Limb (tissue), 2 donors: ENCODE measurements around the gene CLVS2.

Experiments used
- DNase-seq, 2 donors: peaks; one replicate each; pipeline ENCODE4 v3.0.0-alpha.2; 2016; ENCODE audit errors: extremely low spot score in 2 of 2

CLVS2 gene, protein sequence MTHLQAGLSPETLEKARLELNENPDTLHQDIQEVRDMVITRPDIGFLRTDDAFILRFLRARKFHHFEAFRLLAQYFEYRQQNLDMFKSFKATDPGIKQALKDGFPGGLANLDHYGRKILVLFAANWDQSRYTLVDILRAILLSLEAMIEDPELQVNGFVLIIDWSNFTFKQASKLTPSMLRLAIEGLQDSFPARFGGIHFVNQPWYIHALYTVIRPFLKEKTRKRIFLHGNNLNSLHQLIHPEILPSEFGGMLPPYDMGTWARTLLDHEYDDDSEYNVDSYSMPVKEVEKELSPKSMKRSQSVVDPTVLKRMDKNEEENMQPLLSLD

DNA sequence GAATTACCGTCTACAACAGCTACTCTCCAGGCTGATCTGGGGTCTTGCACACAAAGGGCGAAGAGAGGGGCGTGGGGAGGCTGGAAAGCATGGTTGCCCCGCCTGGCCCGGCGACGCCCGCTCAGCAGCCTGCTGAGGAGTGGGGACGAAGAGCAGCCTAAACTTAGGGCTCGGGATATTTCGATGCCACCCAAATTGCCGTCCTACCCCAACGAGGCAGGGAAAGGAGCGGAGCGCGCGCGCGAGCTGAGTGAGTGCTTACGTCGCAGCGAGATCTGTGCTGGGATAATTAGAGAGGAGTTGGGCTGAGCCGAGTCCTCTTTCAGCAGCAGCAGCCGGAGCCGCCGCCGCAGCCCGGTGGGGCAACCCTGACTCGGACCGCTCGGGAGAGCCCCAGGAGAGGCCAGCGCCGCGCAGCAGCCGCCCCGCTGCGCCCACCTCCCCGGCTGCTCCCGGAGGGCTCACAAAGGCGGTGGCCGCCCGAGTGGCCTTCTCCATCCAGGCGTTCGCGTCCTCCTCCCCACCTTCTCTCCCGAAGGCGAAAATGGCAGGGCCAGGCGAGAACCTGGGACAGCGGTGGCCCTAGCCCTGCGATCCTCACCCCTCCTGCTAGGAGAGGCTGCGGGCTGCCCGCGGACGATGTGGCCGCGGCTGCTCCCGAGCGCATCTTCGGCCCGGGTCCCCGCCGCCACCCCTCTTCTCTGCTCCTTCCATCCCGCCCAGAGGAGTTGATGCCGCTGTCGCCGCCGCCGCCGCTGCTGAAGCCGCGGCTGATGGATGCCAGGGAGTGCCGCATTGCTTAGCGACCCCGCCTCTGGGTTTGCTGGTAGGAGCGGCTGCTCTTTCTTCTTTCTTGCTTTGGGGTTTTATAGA lies at the start of gene CLVS2:
TSS of gene CLVS2 (plus strand) at position 315 of the 873 bp plus-strand sequence. CDS start 1,543 bp downstream, outside the sequence.
- peak; percentile 43 to 78 for DNase-seq

DNA sequence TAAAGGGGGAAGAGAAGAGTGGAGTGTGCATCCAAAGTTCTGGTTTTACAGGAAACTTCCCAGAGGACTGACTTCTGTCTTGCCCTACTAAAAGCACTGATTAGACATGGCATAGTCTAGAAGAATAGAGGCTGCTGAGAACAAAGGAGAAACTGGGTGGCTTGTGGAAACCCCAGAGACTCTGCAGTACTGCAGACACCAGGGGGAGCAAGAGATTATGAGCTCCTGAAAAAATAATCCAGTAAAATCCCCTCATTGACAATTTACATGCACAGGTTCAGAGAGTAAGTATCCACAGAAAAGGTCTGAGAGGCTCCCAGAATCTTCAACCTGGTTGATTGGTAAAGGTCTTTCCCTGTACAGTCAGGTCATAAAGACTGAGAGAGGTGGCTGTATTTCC lies 48.7 kb upstream of the CLVS2 start:
- DNase-seq, result no peak

DNA sequence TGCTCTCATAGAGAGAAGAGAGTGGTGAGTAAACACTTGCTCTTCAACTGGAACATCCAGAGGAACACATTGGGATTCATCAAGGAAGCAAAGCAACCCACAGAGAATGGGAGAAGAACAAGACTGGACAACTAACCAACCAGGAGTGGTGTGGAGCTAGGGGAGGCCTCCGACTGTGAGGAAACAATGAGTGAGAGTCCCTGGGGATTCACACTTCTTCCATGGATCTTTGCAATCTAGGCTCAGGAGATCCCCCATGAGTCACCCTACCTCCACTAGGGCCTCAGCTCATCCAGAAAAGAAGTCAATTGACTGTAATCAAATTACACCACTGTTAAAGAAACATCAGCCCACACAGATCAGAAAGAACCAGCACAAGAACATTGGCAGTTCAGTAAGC lies 42.3 kb upstream of the CLVS2 start:
- DNase-seq, result no peak

DNA sequence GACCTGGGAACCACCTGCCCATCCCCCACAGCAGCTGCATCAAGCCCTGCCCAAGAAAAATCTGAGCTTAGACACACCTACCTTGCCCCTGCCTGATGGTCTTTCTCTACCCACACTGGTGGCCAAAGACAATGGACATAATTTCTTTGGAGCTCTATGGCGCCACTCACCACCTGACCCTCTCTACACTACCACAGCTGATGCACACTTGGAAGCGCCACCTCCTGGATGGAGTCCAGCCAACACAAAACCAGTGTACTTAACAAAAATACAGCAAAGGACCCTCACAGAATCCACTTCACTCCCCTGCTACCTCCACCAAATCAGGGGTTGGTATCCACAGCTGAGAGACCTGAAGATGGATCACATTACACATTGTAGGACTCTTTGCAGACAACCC lies 39.7 kb upstream of the CLVS2 start:
- DNase-seq, result no peak

DNA sequence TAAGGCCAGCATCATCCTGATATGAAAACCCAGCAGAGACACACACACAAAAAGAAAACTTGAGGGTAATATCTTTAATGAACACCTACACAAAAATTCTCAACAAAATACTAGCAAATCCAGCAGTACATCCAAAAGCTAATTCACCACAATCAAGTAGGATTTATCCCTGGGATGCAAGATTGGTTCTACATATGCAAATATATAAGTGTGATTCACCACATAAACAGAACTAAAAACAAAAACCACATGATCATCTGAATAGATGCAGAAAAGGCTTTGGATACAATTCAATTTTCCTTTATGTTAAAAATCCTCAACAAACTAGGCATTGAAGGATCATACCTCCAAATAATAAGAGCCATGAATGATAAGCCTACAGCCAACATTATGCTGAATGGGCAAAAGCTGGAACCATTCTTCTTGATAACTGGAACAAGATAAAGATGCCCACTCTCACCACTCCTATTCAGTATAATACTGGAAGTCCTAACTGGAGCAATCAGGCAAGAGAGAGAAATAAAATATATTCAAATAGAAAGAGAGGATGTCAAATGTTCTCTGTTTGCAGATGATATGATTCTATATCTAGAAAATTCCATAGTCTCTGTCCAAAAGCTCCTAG lies 33.9 kb upstream of the CLVS2 start:
- DNase-seq, result no peak

DNA sequence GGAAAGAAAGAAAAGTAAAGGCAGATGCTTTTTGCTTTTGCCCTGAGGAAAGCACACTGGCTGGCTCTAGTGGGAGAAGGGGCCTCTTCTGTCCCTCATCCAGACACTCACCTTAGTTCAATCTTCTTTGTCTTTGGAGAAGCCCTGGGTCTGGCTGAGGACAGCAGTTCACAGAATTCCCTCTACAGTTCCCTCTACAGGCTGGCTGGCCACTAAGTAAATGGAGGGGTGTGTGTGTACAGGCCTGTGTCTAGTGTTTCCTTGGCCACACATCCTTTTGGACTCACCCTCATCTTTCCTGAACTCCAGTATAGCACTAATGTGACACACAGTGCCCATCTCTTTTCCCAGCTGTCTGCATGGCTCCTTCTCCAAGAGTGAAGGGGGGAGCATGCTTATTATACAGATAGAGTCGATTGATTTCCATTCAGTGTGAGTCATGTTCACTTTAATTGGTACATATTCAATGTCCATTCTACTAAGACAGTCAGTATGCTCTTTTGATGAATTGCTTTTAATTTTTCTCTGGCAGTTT lies 26.0 kb upstream of the CLVS2 start:
- DNase-seq, result no peak

DNA sequence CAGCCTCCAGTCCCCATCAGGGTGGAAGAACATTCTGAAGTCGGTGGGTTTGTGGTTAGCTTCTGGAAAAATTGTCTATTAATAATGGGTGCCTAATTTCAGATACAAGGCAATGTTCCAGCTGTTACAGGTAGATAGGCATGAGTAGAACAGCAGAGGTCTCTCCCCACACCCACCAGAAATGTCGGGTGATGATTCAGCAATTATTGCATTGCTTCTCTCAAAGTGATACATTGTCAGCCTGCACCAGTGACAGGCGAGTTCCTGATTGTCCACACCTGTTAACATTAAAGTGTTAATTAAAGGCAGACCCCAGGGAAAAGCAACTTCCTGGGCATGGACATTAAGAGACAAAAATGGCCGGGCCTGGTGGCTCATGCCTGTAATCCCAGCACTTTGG lies 18.9 kb upstream of the CLVS2 start:
- no peak for DNase-seq

DNA sequence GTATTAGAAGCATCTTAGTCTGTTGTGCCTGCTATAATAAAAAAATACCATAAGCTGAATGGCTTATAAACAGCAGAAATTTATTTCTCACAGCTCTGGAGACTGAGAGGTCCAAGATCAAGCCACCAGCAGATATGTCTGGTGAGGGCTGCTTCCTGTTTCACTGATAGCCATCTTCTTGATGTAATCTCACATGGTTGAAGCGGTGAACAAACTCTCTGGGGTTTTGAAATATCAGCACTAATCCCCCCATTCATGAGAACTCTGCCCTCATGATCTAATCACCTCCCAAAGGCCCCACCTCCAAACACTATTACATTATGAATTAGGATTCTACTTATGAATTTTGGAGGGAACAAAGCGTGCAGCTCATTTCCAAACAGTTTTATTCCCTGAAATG lies 11.6 kb upstream of the CLVS2 start:
- DNase-seq, result no peak

DNA sequence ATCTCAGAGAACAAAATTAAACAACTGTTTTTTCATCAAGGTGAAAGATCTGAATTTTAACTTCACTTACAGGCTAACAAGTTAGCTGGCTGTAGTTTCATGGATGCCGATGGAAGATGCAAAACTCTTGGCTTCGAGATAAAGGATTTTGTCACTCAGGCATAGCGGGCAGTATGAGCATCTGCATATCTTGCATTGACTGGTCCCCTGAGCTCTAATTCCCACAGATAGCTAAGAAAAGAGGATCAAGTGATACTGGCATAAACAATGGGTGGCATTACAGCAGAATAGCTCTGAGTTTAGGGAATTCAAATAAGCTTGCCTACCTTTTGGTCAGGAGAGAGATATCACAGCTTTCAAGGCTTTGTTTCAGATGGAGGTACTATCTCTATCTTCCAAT lies 1.8 kb upstream of the CLVS2 start:
- no peak for DNase-seq

DNA sequence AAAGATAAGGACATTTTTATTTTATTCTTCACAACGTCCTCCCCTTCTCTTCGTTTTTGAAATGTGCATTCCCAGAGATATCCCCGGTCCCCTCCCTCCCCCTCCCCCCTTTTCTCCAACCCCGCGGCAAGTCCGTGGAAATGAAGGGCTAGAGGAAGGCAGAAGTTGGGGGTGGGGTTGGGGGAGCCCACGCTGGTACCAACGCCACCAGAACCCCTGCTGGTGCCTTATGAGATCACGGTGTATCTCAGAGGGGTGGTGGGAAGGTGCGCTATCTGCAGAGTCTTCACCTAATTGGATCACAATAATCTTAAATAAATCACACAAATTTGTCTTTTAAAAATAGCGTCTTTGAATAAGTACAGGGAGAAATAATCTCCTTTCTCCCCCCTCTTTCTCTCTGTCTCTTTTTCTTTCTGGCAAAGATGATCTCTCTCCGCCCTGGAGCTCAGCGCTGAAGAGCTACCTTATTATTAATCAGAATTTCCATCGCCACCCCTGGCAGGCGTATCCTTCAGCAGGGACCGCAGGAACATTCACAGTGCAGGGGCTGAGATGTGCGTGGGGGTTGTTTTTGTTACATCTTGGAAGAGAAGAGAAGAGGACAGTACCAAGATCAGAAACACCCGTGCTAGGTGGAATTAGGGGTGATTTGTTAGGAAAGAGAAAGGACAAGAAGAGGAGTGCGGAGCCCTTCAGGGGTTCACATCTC lies 915 bp downstream of the CLVS2 start:
- DNase-seq, result peak in 1 of 2 donors; percentile 51

DNA sequence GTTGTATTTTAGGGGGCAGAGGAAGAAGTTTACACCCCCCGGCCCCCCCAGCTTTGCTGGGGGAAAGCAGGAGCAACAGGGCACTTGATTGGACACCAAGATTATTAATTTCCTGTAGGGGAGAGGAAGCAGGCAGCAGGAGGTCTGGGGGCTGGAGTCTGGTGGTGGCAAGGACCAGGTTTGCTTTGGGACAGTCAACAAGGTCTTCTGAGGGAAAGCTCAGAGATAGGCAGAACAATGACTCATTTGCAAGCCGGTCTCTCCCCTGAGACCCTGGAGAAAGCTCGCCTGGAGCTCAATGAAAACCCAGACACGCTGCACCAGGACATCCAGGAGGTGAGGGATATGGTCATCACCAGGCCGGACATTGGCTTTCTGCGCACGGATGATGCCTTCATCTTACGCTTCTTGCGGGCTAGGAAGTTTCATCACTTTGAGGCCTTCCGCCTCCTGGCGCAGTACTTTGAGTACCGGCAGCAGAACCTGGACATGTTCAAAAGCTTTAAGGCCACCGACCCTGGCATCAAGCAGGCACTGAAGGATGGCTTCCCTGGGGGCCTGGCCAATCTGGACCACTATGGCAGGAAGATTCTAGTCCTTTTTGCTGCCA lies 1.6 kb downstream of the CLVS2 start:
- DNase-seq, result peak in 1 of 2 donors; percentile 29

DNA sequence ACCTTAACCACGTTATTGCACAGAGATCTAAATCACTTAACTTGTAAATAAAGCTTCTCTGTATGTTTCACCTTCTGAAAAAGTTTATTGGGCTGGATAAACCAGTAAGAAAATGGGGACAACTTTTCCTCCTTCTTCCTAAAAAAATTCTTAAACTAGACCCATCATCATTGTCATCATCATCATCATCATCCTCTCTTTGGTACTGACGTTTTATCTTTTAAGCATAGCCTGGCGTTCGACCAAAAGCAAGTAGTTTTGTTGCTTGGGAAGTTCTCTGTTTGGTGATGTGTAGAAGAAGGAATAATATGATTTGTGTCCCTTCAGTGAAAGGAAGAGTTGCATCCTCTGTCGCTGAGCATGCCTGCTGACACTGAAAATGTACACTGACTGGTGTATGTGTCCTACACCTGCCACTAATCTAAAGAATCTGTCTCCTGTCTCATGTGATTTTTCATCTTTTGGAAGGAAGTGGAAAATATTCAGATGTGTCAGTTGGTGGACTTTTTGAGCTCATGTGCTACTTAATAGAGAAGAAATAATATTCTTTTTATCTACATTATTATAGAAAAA lies 2.5 kb downstream of the CLVS2 start:
- DNase-seq, result no peak

DNA sequence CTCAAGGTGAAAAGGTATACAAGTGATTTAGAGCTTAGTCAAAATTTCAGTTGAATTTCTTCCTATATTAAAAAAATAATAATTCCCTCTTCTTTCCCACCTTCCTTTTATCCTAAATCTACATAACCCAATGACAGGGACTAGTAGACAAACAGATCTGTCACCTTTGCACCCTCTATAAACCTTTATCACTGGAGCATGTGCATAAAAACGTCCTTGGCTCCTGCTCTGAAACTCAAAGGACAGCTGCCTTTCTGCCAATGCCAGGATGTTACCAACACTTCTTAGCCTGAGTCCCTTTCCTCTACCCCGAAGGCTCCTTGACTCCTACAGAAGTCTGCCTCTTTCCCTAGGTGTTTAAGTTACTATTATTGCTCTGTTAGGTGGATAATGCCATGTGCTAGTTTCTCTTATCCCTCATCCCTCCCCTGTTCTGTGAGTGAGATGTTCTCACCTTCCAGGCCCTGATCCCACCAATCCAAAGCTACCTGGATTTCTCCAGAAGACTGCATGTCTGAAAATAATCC lies 4.3 kb downstream of the CLVS2 start:
- DNase-seq, result no peak

DNA sequence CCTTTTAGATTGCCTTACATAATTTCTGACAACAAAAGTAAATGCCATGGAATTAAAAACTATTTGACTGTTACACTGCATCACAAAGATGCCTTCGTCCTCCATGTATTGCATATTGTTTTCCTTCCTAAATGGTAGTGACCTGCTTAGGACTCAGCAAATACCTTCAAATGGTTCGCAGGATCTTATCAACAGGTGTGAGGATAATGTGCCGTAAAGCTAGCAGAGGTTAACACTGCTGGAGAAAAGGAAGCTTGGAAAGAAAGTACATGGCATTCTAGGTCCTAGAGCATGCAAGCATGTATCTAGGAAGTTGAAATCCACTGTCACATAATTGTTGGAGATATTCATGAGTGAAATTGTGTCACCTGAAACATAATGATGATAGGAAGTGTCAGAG lies 5.5 kb downstream of the CLVS2 start:
- DNase-seq, result no peak

DNA sequence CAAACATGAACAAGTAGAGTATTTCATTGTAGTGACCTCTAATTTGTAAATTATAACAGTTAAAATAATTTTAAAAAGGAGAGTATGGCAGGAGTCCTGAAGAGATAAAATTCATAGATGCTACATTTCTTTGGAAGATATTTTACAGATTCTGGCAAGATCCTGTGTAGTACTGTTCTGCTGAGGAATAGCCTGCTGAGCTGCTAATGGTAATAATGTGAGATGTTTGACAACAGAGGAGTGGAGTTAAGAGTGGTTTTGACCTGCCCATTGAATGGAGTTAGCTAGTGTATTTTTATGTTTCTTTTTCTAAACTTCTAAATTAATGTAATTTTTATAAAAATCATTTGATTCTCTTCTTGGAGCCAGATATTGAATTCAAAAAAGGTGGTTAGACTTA lies 11.8 kb downstream of the CLVS2 start:
- no peak for DNase-seq

DNA sequence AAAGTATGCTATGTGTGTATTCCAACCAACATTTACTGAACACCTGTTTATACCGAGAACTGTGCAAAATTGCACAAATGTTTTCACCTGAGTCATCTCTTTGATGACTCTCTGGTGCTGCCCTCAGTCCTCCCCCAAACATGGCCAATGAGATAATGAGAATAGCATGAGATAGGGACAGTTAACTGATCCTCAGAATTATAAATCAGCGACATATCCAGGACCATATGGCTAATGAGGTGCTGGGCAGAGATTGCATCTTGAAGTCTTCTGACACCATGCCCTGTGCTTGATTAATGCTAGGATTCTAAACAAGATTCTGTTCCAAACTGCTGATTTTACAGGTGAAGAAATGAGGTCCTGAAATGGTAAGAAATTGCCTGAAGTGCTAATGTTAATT lies 13.0 kb downstream of the CLVS2 start:
- no peak for DNase-seq

DNA sequence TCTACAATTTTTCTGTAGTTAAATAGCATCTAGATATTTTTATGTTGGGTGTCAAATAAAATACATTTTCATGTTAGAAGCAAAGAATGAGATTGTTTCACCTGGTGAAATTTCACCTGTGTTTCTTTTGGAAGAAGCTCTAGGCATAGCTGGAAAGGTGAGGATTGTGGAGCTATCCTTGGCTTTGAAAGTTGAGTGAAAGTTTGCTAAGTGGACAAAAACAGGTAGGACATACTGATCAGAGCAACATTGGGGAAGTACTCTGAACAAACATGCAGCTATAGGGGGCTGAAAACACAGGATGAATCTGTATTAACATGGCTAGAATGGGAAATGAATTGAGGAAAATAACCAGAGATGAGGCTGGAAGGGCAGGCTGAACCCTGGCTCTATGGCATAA lies 18.8 kb downstream of the CLVS2 start:
- DNase-seq, result no peak

DNA sequence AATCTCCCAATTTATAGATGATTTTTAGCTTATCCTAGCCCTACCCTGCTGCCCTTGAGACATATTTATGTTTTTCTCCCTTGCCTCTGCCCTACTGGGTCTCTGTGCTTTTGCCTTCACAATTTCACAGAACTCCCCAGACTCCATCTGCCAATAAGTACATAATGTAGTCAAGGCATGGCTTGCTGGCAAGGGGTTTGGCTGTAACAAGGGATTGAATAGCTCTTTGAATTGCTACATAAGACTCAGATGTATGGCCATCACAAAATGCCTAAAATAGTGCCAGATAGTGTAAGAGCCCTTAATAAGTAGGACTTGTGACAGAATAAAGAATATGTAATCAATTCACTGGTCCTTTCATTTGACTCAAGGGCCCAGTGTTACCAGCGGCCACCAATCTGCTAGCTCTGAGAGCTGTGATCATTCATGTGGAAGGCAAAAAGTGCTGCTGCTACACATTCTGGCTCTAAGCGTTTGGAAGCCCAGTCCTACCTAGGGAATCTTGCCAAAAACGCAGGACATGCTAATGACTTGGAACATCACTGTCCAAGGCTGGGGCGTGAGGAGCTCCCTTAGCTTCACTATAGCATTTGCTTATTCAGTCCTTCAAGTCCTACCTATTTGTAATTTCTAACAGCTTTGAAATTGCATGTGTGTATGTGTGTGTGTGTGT lies 20.5 kb downstream of the CLVS2 start:
- DNase-seq, result peak in 1 of 2 donors; percentile 31

DNA sequence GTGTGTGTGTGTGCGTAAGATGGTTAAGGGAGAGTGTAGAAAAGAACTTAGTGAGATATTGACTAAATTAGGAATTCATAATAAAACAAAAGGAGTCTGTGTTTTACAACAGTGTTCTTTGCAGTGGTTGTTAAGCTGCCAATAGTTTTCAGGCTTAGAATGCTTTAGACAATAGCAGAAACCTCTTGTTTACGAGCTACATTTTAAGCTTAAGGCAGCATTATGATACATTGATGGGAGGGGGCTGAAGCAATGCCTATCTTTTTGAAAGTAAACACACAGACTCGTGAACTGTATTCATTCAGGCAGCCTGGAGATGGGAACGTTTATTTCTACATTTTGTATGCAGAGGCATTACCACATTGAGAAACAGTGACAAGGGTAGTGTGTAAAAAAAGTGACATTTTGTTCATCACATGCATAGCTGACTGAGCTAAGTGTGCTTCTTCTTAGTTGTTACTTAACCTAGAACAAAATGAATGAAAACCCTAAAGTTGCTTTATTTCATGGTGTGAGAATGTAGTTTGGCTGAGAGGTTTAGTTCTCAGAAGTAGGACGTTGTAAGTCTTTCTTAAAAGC lies 21.2 kb downstream of the CLVS2 start:
- DNase-seq, result no peak
